KOPT-K1 (cell line): Measurements from ENCODE around the gene IL4I1.
A peak's percentile ranks its signal among the peaks of the same experiment; 100 is the strongest.
"Not testable (repeated sequence)": the region's sequence is repeated elsewhere in the genome, so short reads cannot be mapped to it uniquely, and the experiment has no call there.

Experiments
- H3K27ac ChIP-seq: fragments of 200-600 bp; sonication (generic); 2 replicates; pipeline ENCODE4 v1.5.1; 2016; ENCODE audit warnings: antibody characterized with exemption, mild to moderate bottlenecking, low read depth, low read length; ENCODE audit not compliant: poor library complexity, severe bottlenecking
- H3K36me3 ChIP-seq: fragments of 200-600 bp; sonication (generic); 2 replicates; pipeline ENCODE4 v1.5.1; 2017; ENCODE audit warnings: antibody characterized with exemption, mild to moderate bottlenecking, low read length, moderate library complexity; ENCODE audit not compliant: insufficient read depth
- H3K9me3 ChIP-seq: fragments of 200-600 bp; sonication (generic); 2 replicates; pipeline ENCODE4 v1.5.1; 2017; ENCODE audit warnings: antibody characterized with exemption, low read length, mild to moderate bottlenecking; ENCODE audit not compliant: insufficient read depth, poor library complexity, severe bottlenecking

IL4I1 gene

GRCh38 chr19:49896863-49897621, at the start of gene IL4I1:
Gene IL4I1, minus strand, starts transcription at chr19:49896887. Its CDS starts 727 bp downstream, at chr19:49896160.
- H3K9me3 ChIP-seq, result no peaks in the 10 kb centered on the region
- no peak within 1 kb of the TSS for H3K27ac ChIP-seq
- H3K36me3 ChIP-seq, result no peaks in the 10 kb centered on the region

GRCh38 chr19:49946415-49946814, 49.7 kb upstream of the IL4I1 start:
- Histone ChIP-seq H3K9me3 (no peaks in the 10 kb centered on the region), H3K36me3 (no peaks in the 10 kb centered on the region), H3K27ac (no peak overlapping the region)

GRCh38 chr19:49944567-49944966, 47.9 kb upstream of the IL4I1 start:
- not testable (repeated sequence) for H3K36me3 ChIP-seq, H3K27ac ChIP-seq, H3K9me3 ChIP-seq

GRCh38 chr19:49940482-49940791, 43.8 kb upstream of the IL4I1 start:
- Histone ChIP-seq H3K27ac (no peak overlapping the region), H3K36me3 (no peaks in the 10 kb centered on the region), H3K9me3 (no peaks in the 10 kb centered on the region)

- no peaks in the 10 kb centered on the region for H3K9me3 ChIP-seq
- no peaks in the 10 kb centered on the region for H3K36me3 ChIP-seq
- no peak overlapping the region for H3K27ac ChIP-seq
Measured at GRCh38 chr19:49939721-49940481, 43.2 kb upstream of the IL4I1 start.

GRCh38 chr19:49938662-49939061, 42.0 kb upstream of the IL4I1 start:
- no peak overlapping the region for H3K27ac ChIP-seq
- no peaks in the 10 kb centered on the region for H3K9me3 ChIP-seq
- H3K36me3 ChIP-seq, result no peaks in the 10 kb centered on the region

- Histone ChIP-seq H3K27ac (no peak overlapping the region), H3K36me3 (no peaks in the 10 kb centered on the region), H3K9me3 (no peaks in the 10 kb centered on the region)
Measured at GRCh38 chr19:49937750-49938381, 41.2 kb upstream of the IL4I1 start.

- no peak overlapping the region for H3K27ac ChIP-seq
- H3K9me3 ChIP-seq, result no peaks in the 10 kb centered on the region
- no peaks in the 10 kb centered on the region for H3K36me3 ChIP-seq
Measured at GRCh38 chr19:49936549-49936948, 39.9 kb upstream of the IL4I1 start.

- Histone ChIP-seq H3K27ac (no peak overlapping the region), H3K36me3 (no peaks in the 10 kb centered on the region; the same call in 1 of the 2 replicates), H3K9me3 (no peaks in the 10 kb centered on the region)
Measured at GRCh38 chr19:49933643-49934042, 37.0 kb upstream of the IL4I1 start.

GRCh38 chr19:49932731-49933131, 36.0 kb upstream of the IL4I1 start:
- no peaks in the 10 kb centered on the region for H3K9me3 ChIP-seq
- H3K36me3 ChIP-seq, result peaks cover 3% of the 10 kb centered on the region
- H3K27ac ChIP-seq, result no peak overlapping the region

- H3K9me3 ChIP-seq, result no peaks in the 10 kb centered on the region
- H3K36me3 ChIP-seq, result peaks cover 9% of the 10 kb centered on the region
- H3K27ac ChIP-seq, result no peak overlapping the region
Measured at GRCh38 chr19:49932041-49932451, 35.4 kb upstream of the IL4I1 start.

- Histone ChIP-seq H3K9me3 (no peaks in the 10 kb centered on the region), H3K36me3 (peaks cover 15% of the 10 kb centered on the region), H3K27ac (no peak overlapping the region)
Measured at GRCh38 chr19:49931293-49932040, 34.8 kb upstream of the IL4I1 start.

GRCh38 chr19:49930483-49931011, 33.9 kb upstream of the IL4I1 start:
- Histone ChIP-seq H3K27ac (no peak overlapping the region), H3K36me3 (peaks cover 24% of the 10 kb centered on the region), H3K9me3 (no peaks in the 10 kb centered on the region)

GRCh38 chr19:49929611-49930482, 33.2 kb upstream of the IL4I1 start:
- peak overlapping the region; percentile 95 for H3K27ac ChIP-seq
- no peaks in the 10 kb centered on the region for H3K9me3 ChIP-seq
- peaks cover 31% of the 10 kb centered on the region for H3K36me3 ChIP-seq
